ENCODE results near the gene COL20A1. TPM values are rescaled to one million over a fixed set of nuclear protein-coding genes. Genes with fewer than 3 reads are reported as not detected.
"Not testable (repeated sequence)": the region's sequence is repeated elsewhere in the genome, so short reads cannot be mapped to it uniquely, and the experiment has no call there.

COL20A1 gene
- total RNA-seq, 6 experiments from 2014 or later: not detected

DNA sequence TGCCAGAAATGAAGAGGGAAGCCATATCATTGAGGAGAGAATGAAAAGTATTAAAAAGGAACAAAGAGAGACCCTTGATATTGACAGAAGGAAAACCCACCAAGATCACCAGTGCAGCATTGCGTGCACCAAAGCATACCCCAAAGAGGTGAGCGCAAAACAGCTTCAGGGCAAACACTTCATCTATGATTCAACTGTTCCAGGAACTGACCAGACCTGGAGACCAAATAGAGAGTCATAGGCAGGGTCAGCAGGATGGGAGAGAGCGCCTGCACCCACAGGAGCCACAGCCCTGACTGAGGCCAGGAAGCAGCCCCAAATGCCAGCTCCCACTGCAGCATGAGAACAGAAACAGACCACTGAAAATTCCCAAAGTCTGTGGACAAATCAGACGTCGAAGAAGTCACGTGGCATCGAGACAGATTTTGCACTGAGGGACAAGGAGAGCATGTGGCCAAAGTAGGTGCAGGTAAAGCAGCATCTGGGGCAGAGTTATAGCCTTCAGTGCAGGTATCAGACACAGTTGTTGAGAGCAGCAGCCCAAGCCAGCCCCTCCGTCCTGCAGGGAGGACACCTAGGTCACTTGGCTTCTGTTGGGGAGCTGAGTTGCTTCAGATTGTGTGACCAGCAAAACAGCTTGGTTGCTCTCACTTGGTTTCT lies 38.9 kb downstream of the COL20A1 start:
- Histone ChIP-seq H3K27ac (no peak overlapping the region), H3K27me3 (no peaks in the 10 kb centered on the region), H3K9me3 (no peaks in the 10 kb centered on the region), H3K36me3 (no peaks in the 10 kb centered on the region), H3K4me1 (no peaks in the 10 kb centered on the region), H3K4me3 (no peak overlapping the region)
- no peak for ATAC-seq
- peak in 1 of 3 donors; percentile 16 for DNase-seq
- intact Hi-C loops (cut with DNase I): no loop called here
- 87% methylated on average over 3 of the region's 8 CpGs for WGBS (ENCODE audit: insufficient coverage, low coverage, low lambda C conversion rate, missing lambda C conversion rate)
- TF ChIP-seq, protein P1, sequence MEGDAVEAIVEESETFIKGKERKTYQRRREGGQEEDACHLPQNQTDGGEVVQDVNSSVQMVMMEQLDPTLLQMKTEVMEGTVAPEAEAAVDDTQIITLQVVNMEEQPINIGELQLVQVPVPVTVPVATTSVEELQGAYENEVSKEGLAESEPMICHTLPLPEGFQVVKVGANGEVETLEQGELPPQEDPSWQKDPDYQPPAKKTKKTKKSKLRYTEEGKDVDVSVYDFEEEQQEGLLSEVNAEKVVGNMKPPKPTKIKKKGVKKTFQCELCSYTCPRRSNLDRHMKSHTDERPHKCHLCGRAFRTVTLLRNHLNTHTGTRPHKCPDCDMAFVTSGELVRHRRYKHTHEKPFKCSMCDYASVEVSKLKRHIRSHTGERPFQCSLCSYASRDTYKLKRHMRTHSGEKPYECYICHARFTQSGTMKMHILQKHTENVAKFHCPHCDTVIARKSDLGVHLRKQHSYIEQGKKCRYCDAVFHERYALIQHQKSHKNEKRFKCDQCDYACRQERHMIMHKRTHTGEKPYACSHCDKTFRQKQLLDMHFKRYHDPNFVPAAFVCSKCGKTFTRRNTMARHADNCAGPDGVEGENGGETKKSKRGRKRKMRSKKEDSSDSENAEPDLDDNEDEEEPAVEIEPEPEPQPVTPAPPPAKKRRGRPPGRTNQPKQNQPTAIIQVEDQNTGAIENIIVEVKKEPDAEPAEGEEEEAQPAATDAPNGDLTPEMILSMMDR (IDR thresholded peaks at IDR 0.05): no peak
- TF ChIP-seq POLR2A (IDR thresholded peaks at IDR 0.05): no peak

DNA sequence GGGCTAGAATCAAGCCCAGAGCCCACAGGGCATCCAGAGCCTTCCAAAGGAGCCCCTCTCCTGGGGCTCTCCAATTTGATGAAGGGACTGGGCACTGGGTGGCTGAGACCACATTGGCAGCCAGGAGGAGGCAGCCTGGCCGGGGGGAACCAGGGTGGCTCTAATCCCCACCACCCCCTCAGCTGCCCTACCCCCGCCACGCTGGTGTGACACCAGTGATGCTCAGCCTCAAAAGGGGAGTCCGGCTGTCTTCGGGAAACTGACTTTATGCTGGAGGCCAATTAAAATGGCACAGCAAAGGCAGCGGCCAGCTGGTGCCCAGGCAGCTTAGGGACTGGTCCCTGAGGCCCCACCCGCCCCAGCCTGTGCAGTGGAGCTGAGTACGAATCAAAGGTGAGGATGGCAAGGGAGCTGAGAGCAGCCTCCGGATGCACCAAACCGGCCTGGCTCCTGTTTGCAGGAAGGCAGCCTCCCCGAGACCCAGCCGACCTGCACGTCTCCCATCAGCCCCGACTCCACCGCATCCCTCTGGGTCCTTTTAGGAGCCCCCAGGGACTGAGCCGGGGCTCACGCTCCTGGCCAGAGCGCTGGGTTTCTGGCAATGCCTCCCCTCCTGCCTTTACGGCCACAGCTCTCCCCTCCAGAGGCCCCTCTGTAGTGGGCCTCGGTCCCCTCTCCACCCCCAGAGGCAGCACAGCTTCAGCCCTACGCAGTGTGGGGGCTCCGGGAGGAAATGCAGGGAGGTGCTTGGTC lies 39.7 kb downstream of the COL20A1 start:
- Histone ChIP-seq H3K4me1 (no peaks in the 10 kb centered on the region), H3K4me3 (no peak overlapping the region), H3K9me3 (no peaks in the 10 kb centered on the region), H3K27me3 (no peaks in the 10 kb centered on the region), H3K36me3 (no peaks in the 10 kb centered on the region), H3K27ac (no peak overlapping the region)
- WGBS (ENCODE audit: insufficient coverage, low coverage, low lambda C conversion rate, missing lambda C conversion rate): 90% methylated on average over 2 of the region's 22 CpGs
- intact Hi-C loops (cut with DNase I): no loop called here
- TF ChIP-seq, protein P1 (IDR thresholded peaks at IDR 0.05): no peak
- TF ChIP-seq POLR2A (IDR thresholded peaks at IDR 0.05): no peak
- DNase-seq (no peak), ATAC-seq (no peak)

DNA sequence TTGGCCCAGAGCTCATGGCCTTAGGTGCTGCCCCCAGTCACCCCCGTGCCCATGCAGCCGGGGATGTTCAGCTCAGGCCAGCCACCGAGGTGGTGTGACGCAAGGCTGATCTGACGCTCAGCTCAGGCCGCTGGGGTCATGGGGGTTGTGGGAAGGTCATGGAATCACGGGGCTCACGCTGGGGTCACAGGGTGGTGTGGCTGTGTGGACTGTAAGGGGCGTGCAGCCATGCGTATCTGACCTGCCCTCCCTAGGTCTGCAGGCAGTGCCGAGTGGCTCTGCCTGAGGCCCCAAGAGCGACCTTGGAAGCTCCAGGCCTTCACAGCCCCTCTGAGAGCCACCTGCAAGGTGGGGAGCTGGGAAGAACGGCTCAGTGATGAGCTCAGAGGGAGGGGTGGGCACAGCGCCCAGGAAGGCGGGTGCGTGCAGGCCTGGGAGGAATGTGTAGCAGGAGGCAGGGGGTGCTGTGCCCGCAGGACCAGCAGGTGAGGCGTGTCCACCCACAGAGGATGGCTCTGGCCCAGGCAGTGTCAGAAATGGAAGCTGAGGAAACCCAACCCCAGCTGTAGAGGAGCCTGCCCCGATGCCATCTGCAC lies 40.4 kb downstream of the COL20A1 start:
- no peaks in the 10 kb centered on the region for H3K27me3 ChIP-seq
- TF ChIP-seq, protein P1 (IDR thresholded peaks at IDR 0.05): no peak

DNA sequence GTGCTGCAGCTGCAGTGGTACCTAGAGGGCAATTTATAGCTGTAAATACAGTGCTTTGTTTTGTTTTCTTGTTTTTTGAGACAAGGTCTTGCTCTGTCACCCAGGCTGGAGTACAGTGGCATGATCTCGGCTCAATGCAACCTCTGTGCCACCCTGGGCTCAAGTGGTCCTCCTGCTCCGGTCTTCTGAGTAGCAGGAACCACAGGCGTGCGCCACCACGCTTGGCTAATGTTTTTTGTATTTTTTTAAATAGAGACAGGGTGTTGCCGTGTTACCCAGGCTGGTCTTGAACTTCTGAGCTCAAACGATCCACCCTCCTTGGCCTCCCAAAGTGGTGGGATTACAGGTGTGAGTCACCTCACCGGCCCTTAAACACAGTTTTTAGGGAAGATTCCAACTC lies 41.4 kb downstream of the COL20A1 start:
- Histone ChIP-seq H3K27ac (no peak overlapping the region), H3K9me3 (no peaks in the 10 kb centered on the region), H3K4me1 (no peaks in the 10 kb centered on the region), H3K36me3 (no peaks in the 10 kb centered on the region), H3K27me3 (no peaks in the 10 kb centered on the region), H3K4me3 (no peak overlapping the region)
- WGBS (ENCODE audit: insufficient coverage, low coverage, low lambda C conversion rate, missing lambda C conversion rate): 46% methylated on average over 5 of the region's 8 CpGs
- TF ChIP-seq, protein P1 (IDR thresholded peaks at IDR 0.05): no peak
- no peak for ATAC-seq
- intact Hi-C loops (cut with DNase I): no loop called here
- DNase-seq: no peak

More for the DNA sequence above, 40.4 kb downstream of the COL20A1 start:
- Histone ChIP-seq H3K27ac (no peak overlapping the region), H3K36me3 (no peaks in the 10 kb centered on the region), H3K4me1 (no peaks in the 10 kb centered on the region), H3K4me3 (no peak overlapping the region), H3K9me3 (no peaks in the 10 kb centered on the region)
- 81% methylated on average over 6 of the region's 19 CpGs for WGBS (ENCODE audit: insufficient coverage, low coverage, low lambda C conversion rate, missing lambda C conversion rate)
- peak in 1 of 3 donors; percentile 45 for DNase-seq
- intact Hi-C loops (cut with DNase I): no loop called here
- no peak for ATAC-seq

DNA sequence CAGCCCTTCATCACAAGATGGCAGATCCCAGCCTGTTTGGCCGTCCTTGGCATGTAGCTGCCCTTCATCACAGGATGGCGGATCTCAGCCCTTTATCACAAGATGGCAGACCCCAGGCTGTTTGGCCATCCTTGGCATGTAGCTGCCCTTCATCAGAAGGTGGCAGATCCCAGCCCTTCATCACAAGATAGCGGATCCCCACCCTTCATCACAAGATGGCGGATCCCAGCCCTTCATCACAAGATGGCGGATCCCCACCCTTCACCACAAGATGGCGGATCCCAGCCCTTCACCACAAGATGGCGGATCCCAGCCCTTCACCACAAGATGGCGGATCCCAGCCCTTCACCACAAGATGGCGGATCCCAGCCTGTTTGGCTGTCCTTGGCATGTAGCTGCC lies 42.1 kb downstream of the COL20A1 start:
- DNase-seq: not testable (repeated sequence)

More for the DNA sequence above, 42.1 kb downstream of the COL20A1 start:
- ATAC-seq; H3K4me1 ChIP-seq; H3K4me3 ChIP-seq; H3K9me3 ChIP-seq; H3K36me3 ChIP-seq; H3K27me3 ChIP-seq; H3K27ac ChIP-seq; intact Hi-C loops (cut with DNase I): not testable (repeated sequence)
- 92% methylated on average over 2 of the region's 9 CpGs for WGBS (ENCODE audit: insufficient coverage, low coverage, low lambda C conversion rate, missing lambda C conversion rate)

Data from right lobe of liver (tissue), 6 donors.